ENCODE measurements around the gene RNF144B.
"Not testable (repeated sequence)": the region's sequence is repeated elsewhere in the genome, so short reads cannot be mapped to it uniquely, and the experiment has no call there.

The RNF144B gene

GRCh38 chr6:18380158-18380836 is 6.9 kb upstream of the RNF144B start:
- no peak for DNase-seq

- DNase-seq, result no peak
These were observed 6.3 kb upstream of the RNF144B start for GRCh38 chr6:18380851-18381250.

- no peak for DNase-seq
These were observed 3.7 kb upstream of the RNF144B start for GRCh38 chr6:18383441-18383840.

GRCh38 chr6:18384621-18385020 is 2.5 kb upstream of the RNF144B start:
- no peak for DNase-seq

GRCh38 chr6:18386298-18386976 is 713 bp upstream of the RNF144B start:
- no peak for DNase-seq

GRCh38 chr6:18388271-18388670 is 1.1 kb downstream of the RNF144B start:
- DNase-seq, result no peak

GRCh38 chr6:18388942-18389341 is 1.8 kb downstream of the RNF144B start:
- no peak for DNase-seq

GRCh38 chr6:18389479-18389878 is 2.3 kb downstream of the RNF144B start:
- no peak for DNase-seq

- DNase-seq, result no peak
These were observed 3.3 kb downstream of the RNF144B start for GRCh38 chr6:18390476-18390875.

- DNase-seq, result no peak
These were observed 3.9 kb downstream of the RNF144B start for GRCh38 chr6:18391023-18391422.

GRCh38 chr6:18392346-18392877 is 5.3 kb downstream of the RNF144B start:
- no peak for DNase-seq

GRCh38 chr6:18393698-18394097 is 6.5 kb downstream of the RNF144B start:
- DNase-seq, result no peak

GRCh38 chr6:18395177-18395855 is 8.2 kb downstream of the RNF144B start:
- no peak for DNase-seq

- DNase-seq, result no peak
These were observed 8.7 kb downstream of the RNF144B start for GRCh38 chr6:18395856-18396197.

- no peak for DNase-seq
These were observed 10.6 kb downstream of the RNF144B start for GRCh38 chr6:18397701-18398100.

- DNase-seq, result not testable (repeated sequence)
These were observed 11.1 kb downstream of the RNF144B start for GRCh38 chr6:18398225-18398624.

- no peak for DNase-seq
These were observed 13.8 kb downstream of the RNF144B start for GRCh38 chr6:18400831-18401446.

GRCh38 chr6:18404965-18405364 is 17.8 kb downstream of the RNF144B start:
- not testable (repeated sequence) for DNase-seq

GRCh38 chr6:18405477-18406293 is 18.5 kb downstream of the RNF144B start:
- DNase-seq, result no peak

GRCh38 chr6:18406955-18407749 is 20.0 kb downstream of the RNF144B start:
- DNase-seq, result no peak

- DNase-seq, result not testable (repeated sequence)
These were observed 22.5 kb downstream of the RNF144B start for GRCh38 chr6:18409602-18410001.

GRCh38 chr6:18410412-18410811 is 23.3 kb downstream of the RNF144B start:
- DNase-seq, result no peak
